Brain pericyte (primary cell): Measurements from ENCODE around the gene TEAD4.

Source experiments
- DNase-seq: peaks from one replicate; pipeline ENCODE4 v3.0.0-alpha.2; 2012; ENCODE audit warnings: low read depth, low spot score

The TEAD4 gene

DNA sequence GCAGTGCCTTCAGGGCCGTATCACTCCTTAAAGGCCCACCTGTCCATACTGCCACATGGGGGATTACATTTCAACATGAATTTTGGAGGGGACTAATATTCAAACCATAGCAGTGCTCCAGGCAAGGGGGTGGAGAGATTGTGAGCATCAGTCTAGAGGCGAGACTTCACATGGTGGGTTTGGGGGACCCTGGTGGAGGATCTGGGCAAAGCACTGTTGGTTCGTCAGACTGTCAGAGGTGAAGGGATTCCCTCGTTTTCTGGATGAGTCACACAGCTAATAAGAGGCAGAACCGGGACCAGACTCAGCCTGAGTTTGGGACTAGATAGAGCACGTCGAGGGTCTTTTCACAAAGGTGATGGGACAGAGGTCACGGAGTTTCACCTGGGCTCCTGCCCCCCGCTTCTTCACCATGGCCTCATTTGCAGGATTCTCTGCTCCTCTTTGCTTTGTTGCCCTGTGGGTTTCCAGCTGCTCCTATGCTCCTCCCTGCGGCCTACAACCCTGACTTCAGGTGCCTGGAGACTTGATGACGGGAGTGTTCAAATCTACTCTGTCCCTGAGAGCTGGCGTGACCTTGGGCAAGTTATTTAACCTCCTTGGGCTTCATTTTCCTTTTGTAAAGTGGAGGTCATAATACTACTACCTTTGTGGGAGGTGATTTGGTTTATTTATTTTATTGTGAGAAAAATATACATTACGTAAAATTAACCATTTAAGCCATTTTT, 41.5 kb downstream of the TEAD4 start:
- no peak for DNase-seq

GRCh38 chr12:3002646-3003045, 43.4 kb downstream of the TEAD4 start:
- no peak for DNase-seq

- DNase-seq: no peak
These were observed 44.3 kb downstream of the TEAD4 start for GRCh38 chr12:3003357-3003992.

- DNase-seq: no peak
These were observed 45.7 kb downstream of the TEAD4 start for GRCh38 chr12:3004655-3005565.

- no peak for DNase-seq
These were observed 46.5 kb downstream of the TEAD4 start for GRCh38 chr12:3005736-3006135.

GRCh38 chr12:3009780-3010179, 50.6 kb downstream of the TEAD4 start:
- DNase-seq: no peak

DNA sequence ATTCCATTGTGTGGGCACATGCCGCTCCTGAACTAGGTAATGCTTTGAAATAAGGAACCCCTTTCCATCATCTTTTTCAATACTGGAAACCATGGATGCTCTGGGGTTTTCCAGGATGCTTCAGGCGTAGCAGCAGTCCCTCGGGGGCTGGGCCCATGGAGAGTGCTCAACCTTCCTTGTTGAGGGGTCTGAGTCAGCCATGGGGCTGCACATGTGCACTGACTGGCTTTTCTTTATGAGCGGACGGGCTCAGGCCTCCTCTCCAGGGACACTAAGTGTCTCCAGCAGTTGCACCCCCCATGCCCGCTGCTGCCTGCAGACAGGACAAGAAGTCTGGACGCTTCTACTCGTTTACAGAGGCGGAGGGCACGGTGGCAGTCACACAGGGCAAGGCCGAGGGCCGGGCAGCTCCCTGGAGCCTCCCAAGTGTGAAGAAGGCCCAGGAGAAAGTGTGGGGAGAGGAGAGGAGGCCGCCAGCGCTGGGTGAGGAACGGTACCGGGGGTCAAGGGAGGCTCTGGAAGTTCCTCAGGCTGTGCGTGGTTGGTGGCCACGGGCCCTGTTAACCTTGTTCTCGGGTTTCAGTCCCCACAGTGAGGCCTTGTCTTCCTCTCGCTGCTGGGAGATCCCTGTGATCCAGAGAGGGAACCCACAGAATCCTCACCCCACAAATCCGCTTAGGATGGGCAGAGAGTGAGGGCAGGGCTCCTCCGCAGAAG, 51.2 kb downstream of the TEAD4 start:
- no peak for DNase-seq

- DNase-seq: no peak
These were observed 53.6 kb downstream of the TEAD4 start for GRCh38 chr12:3012786-3013185.

DNA sequence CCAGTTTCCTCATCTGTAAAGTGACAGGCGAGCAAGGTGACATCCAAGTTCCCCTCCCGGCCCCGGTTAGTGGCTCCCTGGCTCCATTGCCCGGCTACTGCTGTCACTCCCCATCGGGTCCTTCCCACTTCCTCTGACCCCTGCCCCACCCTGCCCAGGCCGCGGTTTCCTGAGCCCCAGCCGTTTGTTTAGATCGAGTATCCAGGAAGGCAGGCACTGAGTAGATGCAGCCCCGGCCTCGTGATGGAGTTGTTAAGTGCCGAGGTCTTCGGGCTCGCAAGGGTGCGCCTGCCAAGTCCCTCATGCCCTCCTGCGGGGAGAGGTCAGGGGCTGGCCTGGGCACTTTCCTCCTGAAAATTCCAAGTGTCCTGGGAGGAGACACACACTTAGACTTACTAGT, 55.4 kb downstream of the TEAD4 start:
- DNase-seq: no peak

GRCh38 chr12:3015356-3015755, 56.2 kb downstream of the TEAD4 start:
- DNase-seq: no peak

DNA sequence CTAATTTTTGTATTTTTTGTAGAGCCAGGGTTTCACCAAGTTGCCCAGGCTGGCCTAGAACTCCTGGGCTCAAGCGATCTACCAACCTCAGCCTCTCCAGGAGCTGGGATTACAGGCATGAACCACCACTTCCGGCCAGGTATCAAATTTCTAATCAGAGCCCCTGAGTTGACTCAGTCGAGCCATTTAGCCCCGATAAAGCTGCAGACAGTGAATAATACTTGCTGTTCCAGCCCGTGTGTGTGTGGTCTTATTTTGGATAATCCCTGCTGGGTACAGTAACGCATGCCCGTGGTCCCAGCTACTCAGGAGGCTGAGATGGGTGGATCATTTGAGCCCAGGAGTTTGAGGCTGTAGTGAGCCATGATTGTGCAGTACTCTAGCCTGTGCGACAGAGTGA, 57.0 kb downstream of the TEAD4 start:
- DNase-seq: no peak

GRCh38 chr12:3017281-3017680, 58.1 kb downstream of the TEAD4 start:
- DNase-seq: no peak

DNA sequence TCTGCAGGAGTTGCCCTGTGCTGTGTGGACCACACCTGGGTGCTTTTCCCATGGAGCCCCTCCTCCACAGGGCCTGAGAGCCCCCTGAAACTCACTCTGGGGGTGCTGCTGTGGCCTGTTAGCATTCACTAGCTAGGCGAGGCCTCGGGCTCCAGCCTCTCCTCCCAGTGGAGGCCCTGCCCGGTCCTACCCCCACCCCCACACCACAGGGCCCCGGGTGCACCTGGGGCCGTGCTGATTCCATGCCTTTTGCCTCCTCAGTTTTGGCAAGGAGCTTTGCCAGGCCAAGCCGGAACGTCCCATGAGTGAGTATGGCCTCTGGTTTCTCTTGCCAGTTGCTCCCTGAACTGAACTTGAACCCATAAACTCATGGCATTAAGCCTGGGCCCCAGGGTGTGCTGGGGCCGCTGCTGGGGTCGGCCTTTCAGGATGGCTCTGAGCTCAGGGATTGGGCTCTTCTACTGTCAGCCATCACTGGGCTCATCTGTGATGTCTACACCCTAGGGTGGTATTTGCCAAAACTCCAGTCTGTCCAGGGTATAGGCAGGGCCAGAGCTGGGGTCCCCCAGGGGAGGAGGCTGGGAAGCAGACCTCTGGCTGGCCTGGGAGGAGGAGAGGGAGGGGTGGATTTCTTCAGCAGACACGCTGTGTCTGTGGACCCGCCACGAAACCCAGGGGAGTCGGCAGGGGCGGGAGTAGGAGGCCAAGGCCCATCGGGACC, 59.2 kb downstream of the TEAD4 start:
- DNase-seq: no peak

DNA sequence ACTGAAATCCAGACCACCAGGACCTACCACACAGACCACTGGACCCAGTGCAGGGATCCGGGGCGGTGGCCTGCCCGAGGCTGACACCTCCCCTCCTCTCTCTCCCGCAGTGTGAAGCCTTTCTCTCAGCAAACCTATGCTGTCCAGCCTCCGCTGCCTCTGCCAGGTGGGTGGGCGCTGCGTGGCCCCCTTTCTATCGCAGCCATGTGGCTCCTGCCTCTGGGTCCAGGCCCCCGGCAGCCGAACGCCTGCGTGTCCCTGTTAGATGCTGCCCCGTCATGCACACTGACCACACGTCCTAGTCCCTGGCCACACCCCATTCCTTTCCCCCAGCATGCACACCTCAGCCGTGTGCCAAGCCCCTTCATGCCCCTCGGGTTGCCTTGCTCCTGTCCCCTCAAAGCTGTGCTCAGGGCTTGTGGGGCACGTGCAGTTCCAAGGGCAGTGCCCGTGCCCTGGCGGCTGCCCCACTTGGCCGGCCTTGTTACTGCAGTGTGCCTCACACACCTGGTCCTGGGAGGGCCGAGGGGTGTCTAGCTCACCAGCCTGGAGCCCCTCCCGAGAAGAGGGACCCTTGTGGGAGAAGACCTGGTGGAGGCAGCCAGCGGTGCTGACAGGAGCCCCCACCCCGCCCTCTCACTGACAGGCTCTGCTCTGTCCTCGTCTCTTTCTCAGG, 59.9 kb downstream of the TEAD4 start:
- DNase-seq: no peak

DNA sequence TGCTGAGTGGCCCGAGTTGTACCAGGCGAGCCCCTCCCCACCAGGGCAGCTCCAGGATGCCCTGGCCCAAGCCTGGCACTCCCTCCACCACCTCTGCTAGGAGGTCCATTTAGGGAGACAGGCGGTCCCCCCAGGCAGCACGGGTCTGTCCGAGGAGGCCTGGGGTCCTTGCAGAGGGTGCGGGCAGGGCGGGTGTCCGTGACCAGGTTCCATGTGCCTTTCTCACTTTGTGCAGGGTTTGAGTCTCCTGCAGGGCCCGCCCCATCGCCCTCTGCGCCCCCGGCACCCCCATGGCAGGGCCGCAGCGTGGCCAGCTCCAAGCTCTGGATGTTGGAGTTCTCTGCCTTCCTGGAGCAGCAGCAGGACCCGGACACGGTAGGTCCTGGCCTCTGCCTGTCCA, 61.2 kb downstream of the TEAD4 start:
- DNase-seq: no peak

- no peak for DNase-seq
These were observed 61.7 kb downstream of the TEAD4 start for GRCh38 chr12:3020850-3021435.

DNA sequence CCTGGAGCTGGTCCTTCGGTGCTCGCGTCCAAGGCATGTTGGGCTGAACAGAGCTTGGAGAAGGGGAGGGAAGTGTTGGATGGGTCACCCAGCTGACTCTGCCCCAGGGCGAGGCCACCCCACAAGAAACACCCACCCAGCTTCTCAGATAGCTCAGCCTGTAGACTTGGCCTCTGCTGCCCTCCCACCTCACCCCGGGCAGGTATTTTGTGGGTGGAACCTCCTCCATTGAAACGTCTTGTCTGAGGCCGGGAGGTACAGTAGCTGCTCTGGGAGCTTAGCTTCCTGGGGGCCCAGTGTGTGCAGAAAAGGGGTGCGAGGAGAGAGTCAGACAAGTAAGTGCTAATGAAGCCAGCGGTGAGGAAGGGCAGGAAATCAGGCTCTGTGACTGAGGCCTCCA, 63.2 kb downstream of the TEAD4 start:
- no peak for DNase-seq

- no peak for DNase-seq
These were observed 63.8 kb downstream of the TEAD4 start for GRCh38 chr12:3022961-3023360.

- DNase-seq: no peak
These were observed 68.9 kb downstream of the TEAD4 start for GRCh38 chr12:3028108-3028507.

DNA sequence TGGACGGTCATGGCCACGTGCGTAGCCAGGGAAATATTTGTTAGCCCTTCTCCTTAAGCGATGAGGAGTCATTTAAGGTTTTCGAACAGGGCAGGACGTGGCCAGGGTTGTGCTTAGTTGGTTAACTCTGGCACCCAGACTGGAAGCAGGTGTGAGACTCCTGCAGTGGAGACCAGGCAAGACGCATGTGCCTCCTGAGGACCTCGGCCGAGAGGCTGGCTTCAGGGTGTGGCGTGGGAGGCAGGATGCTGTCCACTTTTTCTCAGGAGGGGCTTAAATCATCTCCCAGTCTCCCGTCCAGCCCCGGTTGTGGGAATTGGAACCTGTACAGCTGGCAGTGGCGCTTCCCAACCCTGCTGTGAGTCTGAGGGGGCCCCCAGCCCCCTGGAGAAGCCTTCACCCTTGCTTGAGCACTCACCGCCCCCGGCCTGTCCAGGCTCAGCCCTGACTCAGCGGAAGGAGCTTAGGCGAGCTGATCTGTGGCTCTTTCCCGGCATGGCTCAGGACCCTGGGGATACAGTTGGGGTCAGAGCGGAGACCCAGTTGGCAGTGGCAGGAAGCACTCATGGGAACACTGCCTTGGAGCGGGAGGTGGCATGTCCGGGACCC, 71.7 kb downstream of the TEAD4 start:
- no peak for DNase-seq
